SK-N-SH (cell line): Measurements from ENCODE around the gene CPSF3. TPM values are rescaled to one million over a fixed set of nuclear protein-coding genes. Genes with fewer than 3 reads are reported as not detected.

Source experiments
- CTCF ChIA-PET: fragments of 300-600, 350-600 bp; formaldehyde crosslinking; extraction: SDS; loops from one replicate; lab custom pipeline; 2021; lab: Yijun Ruan, JAX
- POLR2A ChIA-PET: fragments of 350-600 bp; sonication (Branson Sonifier 250); formaldehyde crosslinking; extraction: SDS; loops from one replicate; lab custom pipeline; 2020; ENCODE audit warnings: antibody characterized with exemption, inconsistent platforms; lab: Yijun Ruan, JAX
- DNase-seq: peaks from one replicate; pipeline ENCODE4 v3.0.0; 2012
- H2AFZ ChIP-seq: fragments of 200-600 bp; sonication (generic); 2 replicates; pipeline ENCODE4 v1.8.1; 2016; ENCODE audit warnings: antibody characterized with exemption, mild to moderate bottlenecking, low read depth
- H3F3A ChIP-seq: fragments of 200-600 bp; sonication (generic); replicated peaks from 2 replicates; pipeline ENCODE3; 2016; ENCODE audit warnings: antibody characterized with exemption, mild to moderate bottlenecking; ENCODE audit not compliant: insufficient read depth
- H3K27ac ChIP-seq, 2 experiments: fragments of 200-500 bp in 1 of 2; fragments of 200-600 bp in 1 of 2; sonication (Bioruptor generic) in 1 of 2; sonication (generic), shearing (Covaris generic) in 1 of 2; 2 replicates each; pipeline versions ENCODE4 v1.5.1 to v1.6.1; 2014 to 2016; ENCODE audit warnings: low read depth in 2 of 2, inconsistent platforms in 1 of 2, low read length in 1 of 2, mild to moderate bottlenecking in 1 of 2, mixed read lengths in 1 of 2
- H3K27me3 ChIP-seq: fragments of 200-600 bp; sonication (generic), shearing (Covaris generic); 2 replicates; pipeline ENCODE4 v1.6.1; 2016; ENCODE audit warnings: mixed run types; ENCODE audit not compliant: insufficient read depth
- H3K36me3 ChIP-seq, 2 experiments: fragments of 200-500 bp in 1 of 2; fragments of 200-600 bp in 1 of 2; sonication (Bioruptor generic) in 1 of 2; sonication (generic) in 1 of 2; replicated peaks in 1 of 2; 2 replicates each; pipeline versions ENCODE3 to v1.5.1; 2014 to 2016; ENCODE audit warnings: low read length in 1 of 2, mild to moderate bottlenecking in 1 of 2; ENCODE audit not compliant: insufficient read depth in 2 of 2, control insufficient read depth in 1 of 2
- H3K4me1 ChIP-seq, 2 experiments: fragments of 200-500 bp in 1 of 2; fragments of 200-600 bp in 1 of 2; sonication (Bioruptor generic) in 1 of 2; sonication (generic), shearing (Covaris generic) in 1 of 2; 2 replicates each; pipeline versions ENCODE4 v1.5.1 to v1.6.1; 2014 to 2016; ENCODE audit warnings: low read depth in 1 of 2, low read length in 1 of 2, mixed run types in 1 of 2; ENCODE audit not compliant: insufficient read depth in 2 of 2, control insufficient read depth in 1 of 2
- H3K4me2 ChIP-seq: fragments of 200-600 bp; sonication (generic), shearing (Covaris generic); 2 replicates; pipeline ENCODE4 v1.6.1; 2017; ENCODE audit warnings: mixed run types
- H3K4me3 ChIP-seq, 2 experiments: fragments of 200-500 bp in 1 of 2; fragments of 200-600 bp in 1 of 2; sonication (Bioruptor generic) in 1 of 2; sonication (generic), shearing (Covaris generic) in 1 of 2; 2 replicates each; pipeline versions ENCODE4 v1.5.1 to v1.8.1; 2014 to 2016; ENCODE audit warnings: low read depth in 2 of 2, inconsistent platforms in 1 of 2, low read length in 1 of 2, mild to moderate bottlenecking in 1 of 2, mixed read lengths in 1 of 2, moderate library complexity in 1 of 2
- H3K79me2 ChIP-seq: fragments of 200-600 bp; sonication (generic); 2 replicates; pipeline ENCODE4 v1.8.1; 2017; ENCODE audit warnings: mild to moderate bottlenecking; ENCODE audit not compliant: insufficient read depth
- H3K9ac ChIP-seq: fragments of 200-600 bp; sonication (generic); 2 replicates; pipeline ENCODE4 v1.6.1; 2017; ENCODE audit warnings: mixed run types
- H3K9me2 ChIP-seq: fragments of 200-600 bp; sonication (generic); 2 replicates; pipeline ENCODE4 v1.6.1; 2017; ENCODE audit warnings: mixed run types
- H3K9me3 ChIP-seq: fragments of 200-600 bp; sonication (generic); 2 replicates; pipeline ENCODE4 v1.6.1; 2017; ENCODE audit warnings: mixed run types, mild to moderate bottlenecking, moderate library complexity
- H4K20me1 ChIP-seq: fragments of 200-600 bp; sonication (generic); 2 replicates; pipeline ENCODE4 v1.6.1; 2017; ENCODE audit warnings: mild to moderate bottlenecking, mixed run types; ENCODE audit not compliant: insufficient read depth
- ELF1 ChIP-seq: IDR thresholded peaks from 2 replicates; pipeline ENCODE4 v1.4.0; 2012
- EP300 ChIP-seq, 2 experiments: IDR thresholded peaks; 2 replicates each; pipeline versions ENCODE4 v1.4.0 to v1.6.1; 2012; ENCODE audit warnings: borderline replicate concordance in 1 of 2, low read depth in 1 of 2, low read length in 1 of 2
- JUND ChIP-seq: IDR thresholded peaks from 2 replicates; pipeline ENCODE4 v1.4.0; 2012
- MAX ChIP-seq: IDR thresholded peaks from 2 replicates; pipeline ENCODE4 v1.4.0; 2012; ENCODE audit warnings: low read depth
- MXI1 ChIP-seq: IDR thresholded peaks from 2 replicates; pipeline ENCODE4 v1.6.1; 2012; ENCODE audit warnings: mild to moderate bottlenecking, low read depth, low read length, improper control_type of control experiment
- NFIC ChIP-seq: IDR thresholded peaks from 2 replicates; pipeline ENCODE4 v1.4.0; 2012; ENCODE audit warnings: borderline replicate concordance
- PBX3 ChIP-seq: IDR thresholded peaks from 2 replicates; pipeline ENCODE4; 2012
- POLR2AphosphoS5 ChIP-seq: IDR thresholded peaks from 2 replicates; pipeline ENCODE4 v1.6.1; 2012; ENCODE audit warnings: low read depth, low read length
- RCOR1 ChIP-seq: fragments of 150-350 bp; IDR thresholded peaks from 2 replicates; pipeline ENCODE4 v1.6.1; 2017; ENCODE audit warnings: antibody characterized with exemption, low read length
- RFX5 ChIP-seq: IDR thresholded peaks from 2 replicates; pipeline ENCODE4 v1.6.1; 2012; ENCODE audit warnings: mild to moderate bottlenecking, improper control_type of control experiment, low read length
- SIN3A ChIP-seq: IDR thresholded peaks from 2 replicates; pipeline ENCODE4 v1.6.1; 2012; ENCODE audit warnings: low read depth, mild to moderate bottlenecking, low read length, moderate library complexity, borderline replicate concordance
- TEAD4 ChIP-seq: IDR thresholded peaks from 2 replicates; pipeline ENCODE4 v1.4.0; 2012; ENCODE audit warnings: mild to moderate bottlenecking, borderline replicate concordance; ENCODE audit not compliant: insufficient read depth
- USF2 ChIP-seq: fragments of 150-350 bp; IDR thresholded peaks from 2 replicates; pipeline ENCODE4 v1.6.1; 2017; ENCODE audit warnings: antibody characterized with exemption, low read length, low read depth, borderline replicate concordance
- WGBS: methylation state at CpG from one replicate; pipeline ENCODE4 v1.1.6; 2017; ENCODE audit warnings: low lambda C conversion rate; 5-methylcytosine and 5-hydroxymethylcytosine counted together
- polyA plus RNA-seq, 3 experiments: library from polyadenylated mRNA; depleted of rRNA; stranded (reverse); fragments of >200 nt; gene quantifications; 2 replicates each; pipeline ENCODE4 v1.2.3, GENCODE V29; 2012

Gene CPSF3
- polyA plus RNA-seq, 1 of the 3 experiments (the other 2 are of a cell fraction): 34.2 TPM

- POLR2A ChIA-PET: no interaction called here
- H3K79me2 ChIP-seq: peaks cover 2% of the 10 kb centered on the region; the same call in 1 of the 2 replicates
- DNase-seq: no peak
- no peaks in the 10 kb centered on the region for H3K9me2 ChIP-seq
- no peaks in the 10 kb centered on the region for H4K20me1 ChIP-seq
- no peak overlapping the region for H3K9ac ChIP-seq
- no peak overlapping the region for H3K27ac ChIP-seq
- H3K4me2 ChIP-seq: no peak overlapping the region
- 94% methylated on average over 13 of the region's 13 CpGs for WGBS
- H2AFZ ChIP-seq: no peak overlapping the region
- no peaks in the 10 kb centered on the region for H3K9me3 ChIP-seq
- no peaks in the 10 kb centered on the region; a peak in 1 of 4 replicates for H3K4me1 ChIP-seq
- CTCF ChIA-PET: interaction anchor here (1.0 to 1.2 kb wide), 4 partner anchors 11 to 250 kb away, joined by 3 to 4 read pairs (median 3); partner anchors contain the start of gene ASAP2
- H3K4me3 ChIP-seq: no peak overlapping the region
- peaks cover 72 to 73% of the 10 kb centered on the region in 2 experiments for H3K36me3 ChIP-seq
- H3F3A ChIP-seq: no peaks in the 10 kb centered on the region
- no peaks in the 10 kb centered on the region for H3K27me3 ChIP-seq
- TF ChIP-seq RCOR1: no peak
- TF ChIP-seq EP300 (IDR thresholded peaks at IDR 0.05; ENCODE audit: borderline replicate concordance in 1 of 2, low read depth in 1 of 2, low read length in 1 of 2): no peak
Measured at GRCh38 chr2:9391961-9392720, 31.3 kb upstream of the CPSF3 start.

GRCh38 chr2:9392898-9393765, 30.3 kb upstream of the CPSF3 start:
- Histone ChIP-seq H3K79me2 (peaks cover 2% of the 10 kb centered on the region; the same call in 1 of the 2 replicates), H2AFZ (no peak overlapping the region), H3K36me3 (peaks cover 65 to 69% of the 10 kb centered on the region in 2 experiments), H3F3A (no peaks in the 10 kb centered on the region), H3K9me2 (no peaks in the 10 kb centered on the region), H4K20me1 (no peaks in the 10 kb centered on the region), H3K4me2 (no peak overlapping the region), H3K9me3 (no peaks in the 10 kb centered on the region), H3K9ac (no peak overlapping the region), H3K27ac (no peak overlapping the region), H3K27me3 (no peaks in the 10 kb centered on the region), H3K4me1 (no peaks in the 10 kb centered on the region; a peak in 1 of 4 replicates), H3K4me3 (no peak overlapping the region)
- CTCF ChIA-PET: interaction anchor here (1.0 to 1.2 kb wide), 3 partner anchors 12 to 187 kb away, joined by 3 to 4 read pairs (median 3); partner anchors contain the start of gene ASAP2
- POLR2A ChIA-PET: no interaction called here
- DNase-seq: no peak
- WGBS: 90% methylated on average over 20 of the region's 28 CpGs
- no peak for TF ChIP-seq POLR2AphosphoS5
- TF ChIP-seq USF2: no peak
- no peak for TF ChIP-seq SIN3A
- no peak for TF ChIP-seq PBX3
- no peak for TF ChIP-seq RFX5
- TF ChIP-seq MXI1: no peak
- no peak for TF ChIP-seq ELF1
- TF ChIP-seq NFIC: no peak
- no peak for TF ChIP-seq MAX
- TF ChIP-seq TEAD4: no peak
- no peak for TF ChIP-seq JUND
